Measurements from ENCODE around the gene PEX16.

The PEX16 gene

DNA sequence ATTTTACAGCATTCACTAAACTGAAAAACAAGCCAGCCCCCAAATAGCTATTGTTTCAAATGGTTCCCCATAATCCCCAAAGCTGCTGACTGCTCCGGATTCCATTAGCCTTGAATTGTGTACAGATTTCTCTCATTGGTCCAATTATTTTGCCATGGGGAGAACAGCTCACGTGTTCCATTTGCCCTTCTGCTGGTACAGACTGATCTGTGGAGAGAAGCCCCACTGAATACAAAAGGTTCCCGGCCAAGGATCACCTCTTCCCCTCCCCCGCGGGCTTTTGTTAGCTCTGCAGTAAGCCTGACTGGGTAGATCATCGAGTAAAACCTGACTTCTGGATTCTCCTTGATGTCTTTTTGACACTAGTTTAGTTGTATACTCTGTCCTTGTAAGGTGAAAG is 41.3 kb downstream of the PEX16 start:
- no peak for DNase-seq

GRCh38 chr11:45872651-45873356 is 44.9 kb downstream of the PEX16 start:
- DNase-seq = no peak

- no peak for DNase-seq
These were observed 46.0 kb downstream of the PEX16 start for GRCh38 chr11:45871638-45872037.

GRCh38 chr11:45870706-45871105 is 47.0 kb downstream of the PEX16 start:
- DNase-seq = no peak

DNA sequence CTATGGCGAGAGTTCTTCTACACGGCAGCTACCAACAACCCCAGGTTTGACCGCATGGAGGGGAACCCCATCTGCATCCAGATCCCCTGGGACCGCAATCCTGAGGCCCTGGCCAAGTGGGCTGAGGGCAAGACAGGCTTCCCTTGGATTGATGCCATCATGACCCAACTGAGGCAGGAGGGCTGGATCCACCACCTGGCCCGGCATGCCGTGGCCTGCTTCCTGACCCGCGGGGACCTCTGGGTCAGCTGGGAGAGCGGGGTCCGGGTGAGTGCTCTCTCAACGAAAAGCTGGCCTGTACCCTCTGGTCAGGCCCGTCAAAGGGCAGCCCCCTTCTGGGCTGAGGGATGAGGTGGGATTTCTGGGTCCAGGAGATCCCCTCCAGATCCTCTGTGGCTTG is 48.1 kb downstream of the PEX16 start:
- no peak for DNase-seq

- no peak for DNase-seq
These were observed 53.6 kb downstream of the PEX16 start for GRCh38 chr11:45864041-45864440.

DNA sequence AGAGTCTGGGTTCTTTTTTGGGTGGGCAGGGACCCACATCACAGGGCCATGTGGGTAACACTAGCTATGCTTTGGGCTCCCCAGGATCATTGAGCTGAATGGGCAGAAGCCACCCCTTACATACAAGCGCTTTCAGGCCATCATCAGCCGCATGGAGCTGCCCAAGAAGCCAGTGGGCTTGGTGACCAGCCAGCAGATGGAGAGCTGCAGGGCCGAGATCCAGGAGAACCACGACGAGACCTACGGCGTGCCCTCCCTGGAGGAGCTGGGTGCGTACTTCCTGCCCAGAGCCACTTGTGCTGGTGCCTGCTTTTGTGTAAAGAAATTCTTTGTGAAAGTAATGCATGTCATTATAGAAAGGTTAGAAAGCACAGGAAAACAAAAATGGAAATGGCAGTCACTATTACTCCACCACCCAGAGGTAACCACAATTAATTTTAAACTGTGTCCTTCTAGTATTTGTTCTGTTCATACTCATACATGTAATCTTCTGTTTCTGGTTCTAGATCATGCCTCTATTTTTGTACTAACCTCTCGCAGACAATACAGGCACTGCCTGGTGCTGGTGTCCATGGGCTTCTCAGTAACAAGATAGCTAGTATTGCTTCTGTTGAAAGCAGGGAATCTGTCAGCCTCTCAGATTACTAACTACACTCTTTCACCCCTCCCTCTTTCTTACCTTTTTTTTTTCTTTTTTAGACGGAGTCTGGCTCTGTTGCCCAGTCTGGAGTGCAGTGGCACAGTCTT is 56.7 kb downstream of the PEX16 start:
- DNase-seq = no peak

DNA sequence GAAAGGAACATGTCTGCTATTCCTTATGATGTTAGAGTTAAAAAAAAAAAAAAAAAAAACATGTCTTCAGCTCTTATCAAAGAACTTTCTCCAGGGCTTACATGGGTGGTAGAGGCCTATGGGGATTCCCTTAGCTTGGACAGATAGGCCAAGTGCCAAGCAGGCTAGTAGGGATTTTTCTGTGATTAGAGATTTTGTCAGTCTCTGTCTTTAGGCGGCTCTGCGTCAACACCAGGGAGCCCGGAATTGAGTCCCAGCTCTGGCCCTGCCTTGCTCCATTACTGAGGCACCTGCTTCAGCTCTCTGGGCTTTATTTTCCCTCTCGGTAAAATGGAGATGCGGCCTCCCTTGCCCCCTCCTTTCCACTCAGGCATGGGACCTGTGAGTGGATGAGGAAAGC is 57.3 kb downstream of the PEX16 start:
- no peak for DNase-seq

All from effector CD8-positive, alpha-beta T cell (primary cell).